Measurements from ENCODE around the gene PODXL.

GRCh38 chr7:131502810-131503508 lies 53.5 kb downstream of the PODXL start:
- no peak for TF ChIP-seq CTCF (optimal IDR thresholded peaks at IDR 0.05 in 1 of 3, IDR thresholded peaks at IDR 0.05 in 1 of 3, conservative IDR thresholded peaks at IDR 0.05 in 1 of 3; ENCODE audit: extremely low read depth in 1 of 3, insufficient read depth in 2 of 3, low read length in 3 of 3)
- no peak for TF ChIP-seq EZH2 (IDR thresholded peaks at IDR 0.05; ENCODE audit: low read length)

Measured in keratinocyte (primary cell).